Prostate gland (tissue), 2 donors: Measurements from ENCODE around the gene UTP11.

Experiments used
- POLR2AphosphoS5 ChIP-seq: sonication (generic); formaldehyde crosslinking; IDR thresholded peaks from one replicate; pipeline ENCODE4 v1.6.1; 2017; ENCODE audit warnings: antibody characterized with exemption
- TF ChIP-seq, protein P1 (sequence below), 4 experiments: fragments of 200-600 bp in 2 of 4; fragments of 450-650 bp in 2 of 4; sonication (generic) in 2 of 4; IDR thresholded peaks; 1 replicate in 3 of 4; 2 replicates in 1 of 4; pipeline ENCODE4 v1.5.1; 2016 to 2019; ENCODE audit warnings: antibody characterized with exemption in 4 of 4, mild to moderate bottlenecking in 2 of 4, moderate library complexity in 2 of 4

DNA sequence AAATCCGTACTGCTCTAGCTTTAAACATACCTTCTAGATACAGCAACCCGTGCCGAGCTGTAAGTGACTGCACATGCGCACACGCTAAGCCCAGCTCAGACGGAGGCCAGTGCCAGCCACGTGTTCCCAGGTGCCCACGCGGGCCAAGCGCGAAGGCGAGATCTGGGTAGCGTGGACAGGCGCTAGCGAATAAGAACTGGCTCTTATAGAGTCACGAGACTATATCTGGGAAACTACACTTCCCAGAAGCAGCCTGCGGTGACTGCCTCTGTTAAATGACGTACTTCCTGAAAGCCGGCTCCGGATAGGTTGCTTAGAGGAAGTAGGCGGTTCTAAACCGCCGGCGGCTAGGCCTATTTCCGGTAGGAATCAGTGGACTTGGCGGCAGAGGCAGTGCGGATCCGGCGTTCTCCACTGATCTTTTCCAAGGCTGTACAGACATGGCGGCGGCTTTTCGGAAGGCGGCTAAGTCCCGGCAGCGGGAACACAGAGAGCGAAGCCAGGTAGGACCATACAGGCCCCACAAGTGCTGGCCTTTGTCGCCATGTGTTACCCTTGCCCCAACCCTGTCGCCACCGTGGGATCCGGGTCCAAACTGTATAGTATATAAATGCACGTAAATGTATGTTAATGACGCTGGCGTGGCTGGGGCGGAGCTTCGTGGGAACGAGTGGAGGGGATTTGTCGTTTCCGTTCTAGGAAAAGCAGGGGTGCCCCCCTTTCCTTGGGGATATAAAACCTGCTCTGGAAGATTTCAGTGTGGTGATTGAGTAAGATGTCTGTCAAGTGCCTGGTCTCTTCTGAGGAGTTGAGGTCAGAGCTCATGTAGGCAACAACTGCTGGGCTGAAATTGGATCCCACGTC lies at the start of gene UTP11:
- TF ChIP-seq, protein P1, sequence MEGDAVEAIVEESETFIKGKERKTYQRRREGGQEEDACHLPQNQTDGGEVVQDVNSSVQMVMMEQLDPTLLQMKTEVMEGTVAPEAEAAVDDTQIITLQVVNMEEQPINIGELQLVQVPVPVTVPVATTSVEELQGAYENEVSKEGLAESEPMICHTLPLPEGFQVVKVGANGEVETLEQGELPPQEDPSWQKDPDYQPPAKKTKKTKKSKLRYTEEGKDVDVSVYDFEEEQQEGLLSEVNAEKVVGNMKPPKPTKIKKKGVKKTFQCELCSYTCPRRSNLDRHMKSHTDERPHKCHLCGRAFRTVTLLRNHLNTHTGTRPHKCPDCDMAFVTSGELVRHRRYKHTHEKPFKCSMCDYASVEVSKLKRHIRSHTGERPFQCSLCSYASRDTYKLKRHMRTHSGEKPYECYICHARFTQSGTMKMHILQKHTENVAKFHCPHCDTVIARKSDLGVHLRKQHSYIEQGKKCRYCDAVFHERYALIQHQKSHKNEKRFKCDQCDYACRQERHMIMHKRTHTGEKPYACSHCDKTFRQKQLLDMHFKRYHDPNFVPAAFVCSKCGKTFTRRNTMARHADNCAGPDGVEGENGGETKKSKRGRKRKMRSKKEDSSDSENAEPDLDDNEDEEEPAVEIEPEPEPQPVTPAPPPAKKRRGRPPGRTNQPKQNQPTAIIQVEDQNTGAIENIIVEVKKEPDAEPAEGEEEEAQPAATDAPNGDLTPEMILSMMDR (IDR thresholded peaks at IDR 0.05), result peak in 2 of 4 experiments; percentile 5 to 14
- peak; percentile 98 for TF ChIP-seq POLR2AphosphoS5
